NCI-H1436 (cell line): Measurements from ENCODE around the gene FNDC3B.

Experiments
- DNase-seq: peaks from one replicate; lab custom pipeline; 2025; lab: John Stamatoyannopoulos, UW

The FNDC3B gene

GRCh38 chr3:172217877-172218276 lies 178.5 kb downstream of the FNDC3B start:
- no peak for DNase-seq

- no peak for DNase-seq
These were observed 179.3 kb downstream of the FNDC3B start for GRCh38 chr3:172218350-172219323.

- no peak for DNase-seq
These were observed 180.4 kb downstream of the FNDC3B start for GRCh38 chr3:172219750-172220149.

GRCh38 chr3:172221547-172221946 lies 182.2 kb downstream of the FNDC3B start:
- no peak for DNase-seq

- no peak for DNase-seq
These were observed 183.2 kb downstream of the FNDC3B start for GRCh38 chr3:172222478-172223071.

- DNase-seq: no peak
These were observed 184.5 kb downstream of the FNDC3B start for GRCh38 chr3:172223870-172224269.

- no peak for DNase-seq
These were observed 185.3 kb downstream of the FNDC3B start for GRCh38 chr3:172224560-172225214.

- no peak for DNase-seq
These were observed 185.9 kb downstream of the FNDC3B start for GRCh38 chr3:172225215-172225707.

GRCh38 chr3:172226831-172227230 lies 187.5 kb downstream of the FNDC3B start:
- no peak for DNase-seq

GRCh38 chr3:172227340-172228035 lies 188.1 kb downstream of the FNDC3B start:
- DNase-seq: no peak

- DNase-seq: no peak
These were observed 188.6 kb downstream of the FNDC3B start for GRCh38 chr3:172228036-172228415.

- no peak for DNase-seq
These were observed 190.1 kb downstream of the FNDC3B start for GRCh38 chr3:172229462-172229861.

GRCh38 chr3:172231318-172231901 lies 192.0 kb downstream of the FNDC3B start:
- no peak for DNase-seq

- DNase-seq: no peak
These were observed 193.3 kb downstream of the FNDC3B start for GRCh38 chr3:172232579-172233212.

GRCh38 chr3:172233474-172234277 lies 194.3 kb downstream of the FNDC3B start:
- DNase-seq: no peak

GRCh38 chr3:172235698-172236097 lies 196.3 kb downstream of the FNDC3B start:
- DNase-seq: no peak

GRCh38 chr3:172236771-172237742 lies 197.7 kb downstream of the FNDC3B start:
- DNase-seq: no peak

- no peak for DNase-seq
These were observed 198.8 kb downstream of the FNDC3B start for GRCh38 chr3:172238188-172238587.

GRCh38 chr3:172239218-172239790 lies 199.9 kb downstream of the FNDC3B start:
- DNase-seq: no peak
